SKM-1 (cell line): ENCODE measurements around the gene HMGXB4.

Experiments used
- DNase-seq: peaks from one replicate; lab custom pipeline; 2025; ENCODE audit not compliant: unreplicated experiment; lab: John Stamatoyannopoulos, UW

HMGXB4 gene

GRCh38 chr22:35258191-35258988, 1.1 kb downstream of the HMGXB4 start:
- DNase-seq, result no peak

- DNase-seq, result no peak
Observed at GRCh38 chr22:35264986-35265385, 7.7 kb downstream of the HMGXB4 start.

GRCh38 chr22:35266277-35266676, 9.0 kb downstream of the HMGXB4 start:
- no peak for DNase-seq

- no peak for DNase-seq
Observed at GRCh38 chr22:35269630-35270029, 12.3 kb downstream of the HMGXB4 start.

- no peak for DNase-seq
Observed at GRCh38 chr22:35274154-35274871, 17.0 kb downstream of the HMGXB4 start.

GRCh38 chr22:35275580-35275979, 18.3 kb downstream of the HMGXB4 start:
- no peak for DNase-seq

- DNase-seq, result no peak
Observed at GRCh38 chr22:35276019-35276418, 18.7 kb downstream of the HMGXB4 start.

- no peak for DNase-seq
Observed at GRCh38 chr22:35288116-35288515, 30.8 kb downstream of the HMGXB4 start.

GRCh38 chr22:35292786-35293185, 35.5 kb downstream of the HMGXB4 start:
- no peak for DNase-seq

GRCh38 chr22:35296051-35296450, 38.8 kb downstream of the HMGXB4 start:
- no peak for DNase-seq

- no peak for DNase-seq
Observed at GRCh38 chr22:35299217-35299672, 42.0 kb downstream of the HMGXB4 start.

- DNase-seq, result peak; percentile 91
Observed at GRCh38 chr22:35299673-35300499, 42.6 kb downstream of the HMGXB4 start, which contains the start of gene TOM1. TOM1 (plus strand) TSS chr22:35299894; CDS start chr22:35299929, 35 bp downstream.

- peak; percentile 95 for DNase-seq
Observed at GRCh38 chr22:35301372-35301874, 44.1 kb downstream of the HMGXB4 start.

- no peak for DNase-seq
Observed at GRCh38 chr22:35303029-35303624, 45.8 kb downstream of the HMGXB4 start.

- DNase-seq, result no peak
Observed at GRCh38 chr22:35305525-35306070, 48.3 kb downstream of the HMGXB4 start.

- no peak for DNase-seq
Observed at GRCh38 chr22:35306350-35306967, 49.2 kb downstream of the HMGXB4 start.

- DNase-seq, result no peak
Observed at GRCh38 chr22:35307372-35307771, 50.1 kb downstream of the HMGXB4 start.

- DNase-seq, result no peak
Observed at GRCh38 chr22:35307892-35308291, 50.6 kb downstream of the HMGXB4 start.

- peak; percentile 37 for DNase-seq
Observed at GRCh38 chr22:35308480-35309021, 51.3 kb downstream of the HMGXB4 start.
